Effector CD8-positive, alpha-beta T cell (primary cell): Measurements from ENCODE around the gene ASB1.

Experiments used
- DNase-seq: peaks from one replicate; lab custom pipeline; 2025; lab: John Stamatoyannopoulos, UW

Gene ASB1

GRCh38 chr2:238467062-238467461, 40.3 kb downstream of the ASB1 start:
- no peak for DNase-seq

GRCh38 chr2:238467792-238468191, 41.1 kb downstream of the ASB1 start:
- no peak for DNase-seq

GRCh38 chr2:238469155-238469554, 42.4 kb downstream of the ASB1 start:
- no peak for DNase-seq

GRCh38 chr2:238473014-238473413, 46.3 kb downstream of the ASB1 start:
- DNase-seq, result no peak

- no peak for DNase-seq
These were observed 46.8 kb downstream of the ASB1 start for GRCh38 chr2:238473523-238473922.

GRCh38 chr2:238475034-238475433, 48.3 kb downstream of the ASB1 start:
- DNase-seq, result no peak

- no peak for DNase-seq
These were observed 48.8 kb downstream of the ASB1 start for GRCh38 chr2:238475566-238475965.

GRCh38 chr2:238476258-238476657, 49.5 kb downstream of the ASB1 start:
- no peak for DNase-seq

- DNase-seq, result no peak
These were observed 51.5 kb downstream of the ASB1 start for GRCh38 chr2:238478216-238478615.

- no peak for DNase-seq
These were observed 53.1 kb downstream of the ASB1 start for GRCh38 chr2:238479847-238480246.

- no peak for DNase-seq
These were observed 56.3 kb downstream of the ASB1 start for GRCh38 chr2:238483021-238483420.

GRCh38 chr2:238483656-238484055, 56.9 kb downstream of the ASB1 start:
- DNase-seq, result no peak

- DNase-seq, result no peak
These were observed 58.1 kb downstream of the ASB1 start for GRCh38 chr2:238484522-238485452.

- DNase-seq, result no peak
These were observed 59.6 kb downstream of the ASB1 start for GRCh38 chr2:238486123-238486848.

GRCh38 chr2:238487134-238487533, 60.4 kb downstream of the ASB1 start:
- no peak for DNase-seq

- no peak for DNase-seq
These were observed 61.1 kb downstream of the ASB1 start for GRCh38 chr2:238487652-238488346.

- DNase-seq, result no peak
These were observed 61.7 kb downstream of the ASB1 start for GRCh38 chr2:238488347-238488826.

GRCh38 chr2:238489431-238489830, 62.7 kb downstream of the ASB1 start:
- DNase-seq, result no peak

GRCh38 chr2:238489896-238490295, 63.2 kb downstream of the ASB1 start:
- no peak for DNase-seq

GRCh38 chr2:238492840-238493239, 66.1 kb downstream of the ASB1 start:
- no peak for DNase-seq

GRCh38 chr2:238493411-238493810, 66.7 kb downstream of the ASB1 start:
- no peak for DNase-seq

- no peak for DNase-seq
These were observed 67.3 kb downstream of the ASB1 start for GRCh38 chr2:238493880-238494572.
